K562 (cell line): ENCODE data around the gene CLDND1. TPM values are rescaled to one million over a fixed set of nuclear protein-coding genes. Genes with fewer than 3 reads are reported as not detected.

Experiments used
- CC2D1A ChIP-seq: fragments of 450-650 bp; IDR thresholded peaks from 2 replicates; pipeline ENCODE4 v1.6.1; 2017; ENCODE audit warnings: mild to moderate bottlenecking
- ELF2 ChIP-seq: fragments of 250-450 bp; sonication (Bioruptor Pico); IDR thresholded peaks from 2 replicates; pipeline ENCODE4 v1.5.0; 2021; ENCODE audit warnings: mild to moderate bottlenecking
- NR2C2 ChIP-seq, 2 experiments: fragments of 200-800 bp in 1 of 2; sonication (Bioruptor generic) in 1 of 2; sonication (generic) in 1 of 2; formaldehyde crosslinking in 1 of 2; IDR thresholded peaks; 2 replicates each; pipeline versions ENCODE4 v1.6.1 to v1.8.0; 2016 to 2022; ENCODE audit warnings: mild to moderate bottlenecking in 1 of 2, missing compliant biosample characterization in 1 of 2, missing genetic modification characterization in 1 of 2, missing genetic modification reagents in 1 of 2
- RB1 ChIP-seq: fragments of 450-650 bp; IDR thresholded peaks from 2 replicates; pipeline ENCODE4 v1.6.1; 2017; ENCODE audit warnings: low read depth, mild to moderate bottlenecking
- SREBF1 ChIP-seq: fragments of 150-350 bp; IDR thresholded peaks from 2 replicates; pipeline ENCODE4 v1.6.1; 2014; ENCODE audit warnings: antibody characterized with exemption, low read depth, low read length, borderline replicate concordance
- TAF15 ChIP-seq: fragments of 200-400 bp; formaldehyde crosslinking; IDR thresholded peaks from 2 replicates; pipeline ENCODE4 v1.6.1; 2017; ENCODE audit warnings: mild to moderate bottlenecking, low read depth, low read length, moderate library complexity
- polyA plus RNA-seq, 8 experiments: library from polyadenylated mRNA; depleted of rRNA in 4 of 8; stranded (reverse) in 5 of 8; unstranded in 3 of 8; fragments of >200 nt; fragmentation: Nextera tagmentation in 2 of 8; fragmentation: Illumina TruSeq in 1 of 8; extraction: Ambion mirVana in 2 of 8; extraction: Trizol in 1 of 8; gene quantifications; 2 replicates each; pipeline versions ENCODE4 v1.2.1 to v1.2.3, GENCODE V29; 2011 to 2014; ENCODE audit warnings: inconsistent platforms in 1 of 8, missing spikeins in 1 of 8
- total RNA-seq, 7 experiments: library from RNA; depleted of rRNA in 6 of 7; stranded (reverse); fragments of >200 nt in 6 of 7; fragmentation: Illumina TruSeq in 2 of 7; extraction: Trizol in 2 of 7; gene quantifications; 2 replicates each; pipeline versions ENCODE4 v1.2.1 to v1.2.3, GENCODE V29; 2011 to 2021; ENCODE audit warnings: low replicate concordance in 1 of 7
- TF ChIP-seq, protein P1 (sequence below): fragments of 450-650 bp; IDR thresholded peaks from 2 replicates; pipeline ENCODE4 v1.6.1; 2018; ENCODE audit warnings: mild to moderate bottlenecking, low read depth; ENCODE audit not compliant: partially characterized antibody
- TF ChIP-seq, protein P2 (sequence below): fragments of 250-450 bp; sonication (Bioruptor Pico); IDR thresholded peaks from 2 replicates; pipeline ENCODE4 v1.8.0; 2022; ENCODE audit warnings: moderate library complexity, mild to moderate bottlenecking, inconsistent platforms
- TF ChIP-seq, protein P3 (sequence below): fragments of 450-650 bp; formaldehyde crosslinking; IDR thresholded peaks from 2 replicates; pipeline ENCODE4 v1.4.0; 2020; ENCODE audit warnings: mild to moderate bottlenecking, moderate library complexity
- TF ChIP-seq, protein P4 (sequence below), 2 experiments: fragments of 450-650 bp; IDR thresholded peaks; 2 replicates each; pipeline ENCODE4 v1.6.1; 2016; ENCODE audit warnings: mild to moderate bottlenecking in 2 of 2, borderline replicate concordance in 1 of 2, low read depth in 1 of 2, moderate library complexity in 1 of 2
- TF ChIP-seq, protein P5 (sequence below): fragments of 450-650 bp; formaldehyde crosslinking; IDR thresholded peaks from 2 replicates; pipeline ENCODE4 v1.4.0; 2020; ENCODE audit warnings: mild to moderate bottlenecking, moderate library complexity

CLDND1 gene
- total and polyA plus RNA-seq, 9 of the 15 experiments (the other 6 are each of a cell fraction or from before 2014, with no cell fraction given): 29.2 to 141 (median 60.7) TPM

DNA sequence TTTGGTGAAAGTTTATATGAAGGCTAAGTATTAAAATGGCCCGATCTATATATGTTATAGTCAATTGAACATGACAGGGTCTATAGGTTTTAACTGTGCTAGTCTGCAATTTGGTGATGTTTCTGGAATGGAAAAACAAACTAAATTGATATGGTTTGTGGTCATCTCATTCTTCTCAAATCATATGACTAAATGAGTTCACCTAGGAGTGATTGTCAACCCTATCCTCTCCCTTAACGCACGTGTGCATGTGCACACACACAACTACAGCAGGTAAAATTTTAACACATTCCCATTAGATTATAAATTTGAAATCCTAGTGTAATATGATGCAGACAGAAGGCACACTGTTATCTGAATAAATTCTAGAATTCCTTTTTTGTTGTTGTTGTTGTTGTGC lies 9.0 kb downstream of the CLDND1 start (continued):
- TF ChIP-seq, protein P1, sequence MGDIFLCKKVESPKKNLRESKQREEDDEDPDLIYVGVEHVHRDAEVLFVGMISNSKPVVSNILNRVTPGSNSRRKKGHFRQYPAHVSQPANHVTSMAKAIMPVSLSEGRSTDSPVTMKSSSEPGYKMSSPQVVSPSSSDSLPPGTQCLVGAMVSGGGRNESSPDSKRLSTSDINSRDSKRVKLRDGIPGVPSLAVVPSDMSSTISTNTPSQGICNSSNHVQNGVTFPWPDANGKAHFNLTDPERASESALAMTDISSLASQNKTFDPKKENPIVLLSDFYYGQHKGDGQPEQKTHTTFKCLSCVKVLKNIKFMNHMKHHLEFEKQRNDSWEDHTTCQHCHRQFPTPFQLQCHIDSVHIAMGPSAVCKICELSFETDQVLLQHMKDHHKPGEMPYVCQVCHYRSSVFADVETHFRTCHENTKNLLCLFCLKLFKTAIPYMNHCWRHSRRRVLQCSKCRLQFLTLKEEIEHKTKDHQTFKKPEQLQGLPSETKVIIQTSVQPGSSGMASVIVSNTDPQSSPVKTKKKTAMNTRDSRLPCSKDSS: no peak
- no peak for TF ChIP-seq CC2D1A
- no peak for TF ChIP-seq ELF2 (CRISPR knock-in tag)
- no peak for TF ChIP-seq TAF15
- TF ChIP-seq, protein P2, sequence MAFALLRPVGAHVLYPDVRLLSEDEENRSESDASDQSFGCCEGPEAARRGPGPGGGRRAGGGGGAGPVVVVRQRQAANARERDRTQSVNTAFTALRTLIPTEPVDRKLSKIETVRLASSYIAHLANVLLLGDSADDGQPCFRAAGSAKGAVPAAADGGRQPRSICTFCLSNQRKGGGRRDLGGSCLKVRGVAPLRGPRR (CRISPR knock-in tag): no peak
- TF ChIP-seq, protein P3, sequence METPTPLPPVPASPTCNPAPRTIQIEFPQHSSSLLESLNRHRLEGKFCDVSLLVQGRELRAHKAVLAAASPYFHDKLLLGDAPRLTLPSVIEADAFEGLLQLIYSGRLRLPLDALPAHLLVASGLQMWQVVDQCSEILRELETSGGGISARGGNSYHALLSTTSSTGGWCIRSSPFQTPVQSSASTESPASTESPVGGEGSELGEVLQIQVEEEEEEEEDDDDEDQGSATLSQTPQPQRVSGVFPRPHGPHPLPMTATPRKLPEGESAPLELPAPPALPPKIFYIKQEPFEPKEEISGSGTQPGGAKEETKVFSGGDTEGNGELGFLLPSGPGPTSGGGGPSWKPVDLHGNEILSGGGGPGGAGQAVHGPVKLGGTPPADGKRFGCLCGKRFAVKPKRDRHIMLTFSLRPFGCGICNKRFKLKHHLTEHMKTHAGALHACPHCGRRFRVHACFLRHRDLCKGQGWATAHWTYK (CRISPR knock-in tag): no peak
- TF ChIP-seq, protein P4, sequence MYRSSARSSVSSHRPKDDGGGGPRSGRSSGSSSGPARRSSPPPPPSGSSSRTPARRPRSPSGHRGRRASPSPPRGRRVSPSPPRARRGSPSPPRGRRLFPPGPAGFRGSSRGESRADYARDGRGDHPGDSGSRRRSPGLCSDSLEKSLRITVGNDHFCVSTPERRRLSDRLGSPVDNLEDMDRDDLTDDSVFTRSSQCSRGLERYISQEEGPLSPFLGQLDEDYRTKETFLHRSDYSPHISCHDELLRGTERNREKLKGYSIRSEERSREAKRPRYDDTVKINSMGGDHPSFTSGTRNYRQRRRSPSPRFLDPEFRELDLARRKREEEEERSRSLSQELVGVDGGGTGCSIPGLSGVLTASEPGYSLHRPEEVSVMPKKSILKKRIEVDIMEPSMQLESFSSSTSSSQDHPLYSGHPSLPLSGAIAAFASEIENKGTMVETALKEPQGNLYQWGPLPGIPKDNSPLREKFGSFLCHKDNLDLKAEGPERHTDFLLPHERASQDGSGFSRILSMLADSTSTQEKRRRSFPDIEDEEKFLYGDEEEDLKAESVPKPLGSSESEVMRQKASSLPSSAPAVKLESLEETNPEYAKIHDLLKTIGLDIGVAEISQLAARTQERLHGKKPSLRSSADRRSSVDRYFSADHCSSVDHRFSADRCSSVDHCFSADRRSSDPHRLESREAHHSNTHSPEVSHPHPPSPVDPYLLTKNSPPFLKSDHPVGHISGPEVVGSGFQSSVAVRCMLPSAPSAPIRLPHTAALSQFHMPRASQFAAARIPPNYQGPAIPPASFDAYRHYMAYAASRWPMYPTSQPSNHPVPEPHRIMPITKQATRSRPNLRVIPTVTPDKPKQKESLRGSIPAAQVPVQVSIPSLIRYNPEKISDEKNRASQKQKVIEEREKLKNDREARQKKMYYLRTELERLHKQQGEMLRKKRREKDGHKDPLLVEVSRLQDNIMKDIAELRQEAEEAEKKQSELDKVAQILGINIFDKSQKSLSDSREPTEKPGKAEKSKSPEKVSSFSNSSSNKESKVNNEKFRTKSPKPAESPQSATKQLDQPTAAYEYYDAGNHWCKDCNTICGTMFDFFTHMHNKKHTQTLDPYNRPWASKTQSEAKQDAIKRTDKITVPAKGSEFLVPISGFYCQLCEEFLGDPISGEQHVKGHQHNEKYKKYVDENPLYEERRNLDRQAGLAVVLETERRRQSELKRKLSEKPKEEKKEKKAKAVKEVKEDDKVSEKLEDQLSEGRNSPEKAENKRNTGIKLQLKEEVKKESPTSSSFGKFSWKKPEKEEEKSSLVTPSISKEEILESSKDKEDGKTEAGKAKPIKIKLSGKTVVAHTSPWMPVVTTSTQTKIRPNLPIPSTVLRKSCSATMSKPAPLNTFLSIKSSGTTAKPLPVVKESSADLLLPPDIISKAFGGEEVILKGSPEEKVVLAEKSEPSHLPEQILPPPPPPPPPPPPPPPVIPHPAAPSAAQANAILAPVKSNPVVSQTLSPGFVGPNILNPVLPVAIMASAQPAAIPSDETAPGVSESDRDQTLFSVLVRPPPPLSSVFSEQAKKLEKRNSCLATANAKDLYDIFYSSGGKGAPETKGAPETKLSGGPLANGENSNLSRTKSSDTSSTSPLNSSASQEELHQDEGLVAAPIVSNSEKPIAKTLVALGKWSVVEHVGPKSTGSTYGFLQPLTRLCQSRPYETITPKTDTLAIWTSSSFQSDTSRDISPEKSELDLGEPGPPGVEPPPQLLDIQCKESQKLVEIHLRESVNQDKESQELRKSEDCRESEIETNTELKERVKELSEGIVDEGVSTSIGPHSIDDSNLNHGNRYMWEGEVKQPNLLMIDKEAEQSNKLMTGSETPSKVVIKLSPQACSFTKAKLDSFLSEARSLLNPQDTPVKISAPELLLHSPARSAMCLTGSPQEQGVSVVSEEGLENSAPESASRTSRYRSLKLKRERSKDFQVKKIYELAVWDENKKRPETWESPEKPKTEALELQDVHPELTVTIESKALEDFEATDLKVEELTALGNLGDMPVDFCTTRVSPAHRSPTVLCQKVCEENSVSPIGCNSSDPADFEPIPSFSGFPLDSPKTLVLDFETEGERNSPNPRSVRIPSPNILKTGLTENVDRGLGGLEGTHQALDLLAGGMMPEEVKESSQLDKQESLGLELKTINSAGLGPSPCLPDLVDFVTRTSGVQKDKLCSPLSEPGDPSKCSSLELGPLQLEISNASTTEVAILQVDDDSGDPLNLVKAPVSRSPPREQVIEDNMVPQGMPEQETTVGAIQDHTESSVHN (IDR thresholded peaks at IDR 0.05; ENCODE audit: borderline replicate concordance in 1 of 2, low read depth in 1 of 2): no peak
- TF ChIP-seq, protein P5, sequence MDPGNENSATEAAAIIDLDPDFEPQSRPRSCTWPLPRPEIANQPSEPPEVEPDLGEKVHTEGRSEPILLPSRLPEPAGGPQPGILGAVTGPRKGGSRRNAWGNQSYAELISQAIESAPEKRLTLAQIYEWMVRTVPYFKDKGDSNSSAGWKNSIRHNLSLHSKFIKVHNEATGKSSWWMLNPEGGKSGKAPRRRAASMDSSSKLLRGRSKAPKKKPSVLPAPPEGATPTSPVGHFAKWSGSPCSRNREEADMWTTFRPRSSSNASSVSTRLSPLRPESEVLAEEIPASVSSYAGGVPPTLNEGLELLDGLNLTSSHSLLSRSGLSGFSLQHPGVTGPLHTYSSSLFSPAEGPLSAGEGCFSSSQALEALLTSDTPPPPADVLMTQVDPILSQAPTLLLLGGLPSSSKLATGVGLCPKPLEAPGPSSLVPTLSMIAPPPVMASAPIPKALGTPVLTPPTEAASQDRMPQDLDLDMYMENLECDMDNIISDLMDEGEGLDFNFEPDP: no peak
- TF ChIP-seq SREBF1: no peak
- TF ChIP-seq NR2C2 (CRISPR knock-in tag; IDR thresholded peaks at IDR 0.05): no peak
- no peak for TF ChIP-seq NR2C2 (tag; IDR thresholded peaks at IDR 0.05)
- TF ChIP-seq RB1: no peak
